ENCODE data around the gene CTBS. TPM values are rescaled to one million over a fixed set of nuclear protein-coding genes. Genes with fewer than 3 reads are reported as not detected.

Gene CTBS
- total and polyA plus RNA-seq, 2 experiments from 2014 or later, result 4.3 to 5.1 TPM

- DNase-seq (ENCODE audit: low spot score) (no peak), ATAC-seq (no peak)
- no peaks in the 10 kb centered on the region for H3K27me3 ChIP-seq (ENCODE audit: insufficient read depth)
- no peaks in the 10 kb centered on the region for H3F3A ChIP-seq (replicated peaks; ENCODE audit: low read depth)
- Mint-ChIP-seq H3K36me3 (ENCODE audit: low read depth) (peaks cover 28% of the 10 kb centered on the region), H3K4me3 (no peak overlapping the region), H3K27ac (no peak overlapping the region), H3K9me3 (peaks cover 43% of the 10 kb centered on the region), H3K27me3 (ENCODE audit: insufficient read depth, low read depth, poor library complexity) (peaks cover 5% of the 10 kb centered on the region), H3K4me1 (peaks cover 9% of the 10 kb centered on the region; the same call in 2 of the 3 replicates)
- H3K4me1 ChIP-seq (ENCODE audit: insufficient read depth), result no peaks in the 10 kb centered on the region
- no peaks in the 10 kb centered on the region for H4K20me1 ChIP-seq (replicated peaks; ENCODE audit: insufficient read depth)
- no peaks in the 10 kb centered on the region; the same call in 1 of the 2 replicates for H3K36me3 ChIP-seq (ENCODE audit: insufficient read depth)
- no peak overlapping the region for H2AFZ ChIP-seq
- no peak overlapping the region for H3K27ac ChIP-seq (ENCODE audit: low read depth)
- no peaks in the 10 kb centered on the region for H3K79me2 ChIP-seq (replicated peaks; ENCODE audit: insufficient read depth)
- H3K9me2 ChIP-seq (ENCODE audit: insufficient read depth), result no peaks in the 10 kb centered on the region
- no peak overlapping the region for H3K4me3 ChIP-seq
- H3K4me2 ChIP-seq, result no peak overlapping the region
- TF ChIP-seq ZNF331 (CRISPR knock-in tag; IDR thresholded peaks at IDR 0.05; ENCODE audit: low read depth) (no peak), ZNF114 (CRISPR knock-in tag; IDR thresholded peaks at IDR 0.05) (no peak)
These were observed 36.9 kb upstream of the CTBS start for GRCh38 chr1:84611091-84611490.

- TF ChIP-seq POLR2AphosphoS5 (IDR thresholded peaks at IDR 0.05; ENCODE audit: low read depth) (no peak), ETS1 (IDR thresholded peaks at IDR 0.05) (no peak), ZNF462 (CRISPR knock-in tag; IDR thresholded peaks at IDR 0.05) (no peak), NANOG (IDR thresholded peaks at IDR 0.05; ENCODE audit: borderline replicate concordance) (no peak), ZNF114 (CRISPR knock-in tag; IDR thresholded peaks at IDR 0.05) (no peak), EZH2phosphoT487 (IDR thresholded peaks at IDR 0.05; ENCODE audit: unreplicated experiment) (no peak), ZNF331 (CRISPR knock-in tag; IDR thresholded peaks at IDR 0.05; ENCODE audit: low read depth) (no peak), CTCF (conservative IDR thresholded peaks at IDR 0.05; ENCODE audit: low read depth in 2 of 2) (no peak), EZH2 (IDR thresholded peaks at IDR 0.05; ENCODE audit: low read depth, unreplicated experiment) (no peak)
- no peak for DNase-seq (ENCODE audit: low spot score)
- Histone ChIP-seq H3K27me3 (ENCODE audit: insufficient read depth) (no peaks in the 10 kb centered on the region), H3K4me3 (no peak overlapping the region), H2AFZ (no peak overlapping the region), H3K4me2 (no peak overlapping the region), H4K20me1 (replicated peaks; ENCODE audit: insufficient read depth) (no peaks in the 10 kb centered on the region), H3K79me2 (replicated peaks; ENCODE audit: insufficient read depth) (no peaks in the 10 kb centered on the region), H3F3A (replicated peaks; ENCODE audit: low read depth) (no peaks in the 10 kb centered on the region), H3K4me1 (ENCODE audit: insufficient read depth) (no peaks in the 10 kb centered on the region), H3K27ac (ENCODE audit: low read depth) (no peak overlapping the region), H3K9me2 (ENCODE audit: insufficient read depth) (no peaks in the 10 kb centered on the region), H3K36me3 (ENCODE audit: insufficient read depth) (peaks cover 3% of the 10 kb centered on the region; the same call in 1 of the 2 replicates)
- Mint-ChIP-seq H3K4me1 (peaks cover 6% of the 10 kb centered on the region; the same call in 2 of the 3 replicates), H3K9me3 (peaks cover 42% of the 10 kb centered on the region), H3K27me3 (ENCODE audit: insufficient read depth, low read depth, poor library complexity) (peaks cover 2% of the 10 kb centered on the region), H3K36me3 (ENCODE audit: low read depth) (peaks cover 30% of the 10 kb centered on the region), H3K27ac (no peak overlapping the region), H3K4me3 (no peak overlapping the region)
- no peak for ATAC-seq
These were observed 32.7 kb upstream of the CTBS start for GRCh38 chr1:84606977-84607376.

Measured in GM23338 (cell line).